ENCODE measurements around the gene NTNG1.
"Not testable (repeated sequence)": the region's sequence is repeated elsewhere in the genome, so short reads cannot be mapped to it uniquely, and the experiment has no call there.

NTNG1 gene

DNA sequence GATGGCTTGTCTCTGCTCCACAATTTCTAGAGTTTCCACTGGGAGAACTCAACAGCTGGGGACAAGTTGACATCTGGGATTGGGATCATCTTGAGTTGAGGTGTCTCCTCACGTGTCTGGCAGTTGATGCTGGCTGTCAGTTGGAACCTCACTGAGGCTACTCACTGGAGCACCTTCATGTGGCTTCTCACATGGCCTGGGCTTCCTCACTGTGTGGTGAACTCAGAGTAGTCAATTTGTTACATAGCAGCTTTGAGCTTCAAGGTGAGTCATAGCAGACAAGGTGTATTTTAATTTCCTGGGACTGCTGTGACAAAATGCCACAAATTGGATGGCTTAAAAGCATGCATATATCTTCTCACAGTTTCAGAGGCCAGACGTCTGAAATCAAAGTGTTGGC, 44.0 kb downstream of the NTNG1 start:
- intact Hi-C loops (cut with DNase I): no loop called here
- DNase-seq: no peak

DNA sequence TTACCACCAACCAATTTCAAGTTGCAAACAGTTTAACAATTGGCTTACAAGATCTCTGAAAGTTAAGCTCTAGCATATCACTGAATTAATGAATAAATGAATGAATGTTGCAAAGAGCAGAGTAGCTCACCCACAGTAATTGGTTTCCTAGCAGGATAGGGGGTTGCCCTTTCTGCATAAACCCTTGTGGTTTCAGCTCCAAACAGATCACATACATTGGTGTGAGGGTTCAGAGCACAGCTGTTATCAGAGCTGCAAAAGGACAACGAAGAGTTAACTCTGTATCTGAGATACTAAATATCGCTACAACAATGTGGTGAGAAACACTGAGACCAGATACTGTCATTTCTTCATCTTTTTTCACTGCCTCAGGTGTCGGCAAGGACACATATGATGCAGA, 46.6 kb downstream of the NTNG1 start:
- intact Hi-C loops (cut with DNase I): no loop called here
- no peak for DNase-seq

DNA sequence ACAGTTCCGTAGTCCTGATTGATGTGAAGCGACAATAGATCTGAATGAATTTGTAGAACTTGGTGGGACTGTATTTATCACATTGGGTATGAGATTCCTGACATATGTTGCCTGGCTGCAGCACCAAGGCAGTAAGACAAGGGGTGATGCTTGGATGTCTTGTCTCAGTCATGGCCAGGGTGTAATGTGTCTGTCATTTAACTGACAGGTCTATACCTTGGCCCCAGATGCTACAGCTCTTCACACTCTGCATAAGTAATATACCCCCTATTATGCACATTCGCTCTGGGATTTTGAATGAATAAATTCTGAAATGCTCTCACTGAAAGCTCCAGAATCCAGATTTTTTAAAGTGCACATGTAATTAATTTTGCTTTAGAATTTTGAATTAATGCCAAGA, 47.3 kb downstream of the NTNG1 start:
- DNase-seq: no peak
- intact Hi-C loops (cut with DNase I): no loop called here

DNA sequence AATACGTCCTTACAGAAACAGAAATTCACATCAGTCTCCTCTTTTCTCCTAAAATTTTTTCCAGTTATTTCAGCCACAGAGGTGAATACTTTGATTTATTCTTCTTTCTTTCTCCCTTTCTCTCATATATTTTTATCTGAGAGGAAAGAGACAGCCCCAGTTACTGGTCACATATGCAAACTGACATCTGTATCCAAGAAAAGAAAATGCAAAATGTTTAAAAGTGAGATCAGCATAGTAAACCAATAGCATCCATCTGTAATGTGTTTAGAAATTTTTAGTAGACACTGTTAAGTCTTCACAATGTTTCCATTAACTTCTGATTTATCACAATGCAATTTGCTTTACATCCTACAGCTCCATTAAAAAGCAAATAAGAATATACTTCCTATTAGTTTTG, 53.5 kb downstream of the NTNG1 start:
- intact Hi-C loops (cut with DNase I): no loop called here
- no peak for DNase-seq

DNA sequence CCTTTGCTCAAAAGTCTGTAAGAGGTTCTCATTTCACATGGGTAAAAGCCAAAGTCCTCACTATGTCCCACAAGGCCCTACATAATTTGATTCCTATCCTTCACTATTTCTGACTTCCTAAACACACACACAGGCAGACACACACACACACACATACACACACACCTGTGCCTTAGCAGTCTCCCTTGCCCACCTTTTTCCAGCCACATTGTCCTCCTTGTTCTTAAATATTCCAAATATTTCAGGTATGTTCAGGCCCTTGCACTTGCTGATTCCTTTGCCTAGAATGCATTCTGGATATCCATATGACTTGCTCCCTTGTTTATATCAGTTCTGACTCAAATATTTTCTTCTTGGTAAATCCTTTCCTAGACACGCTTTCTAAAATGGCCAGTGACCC, 54.6 kb downstream of the NTNG1 start:
- intact Hi-C loops (cut with DNase I): no loop called here
- DNase-seq: no peak

DNA sequence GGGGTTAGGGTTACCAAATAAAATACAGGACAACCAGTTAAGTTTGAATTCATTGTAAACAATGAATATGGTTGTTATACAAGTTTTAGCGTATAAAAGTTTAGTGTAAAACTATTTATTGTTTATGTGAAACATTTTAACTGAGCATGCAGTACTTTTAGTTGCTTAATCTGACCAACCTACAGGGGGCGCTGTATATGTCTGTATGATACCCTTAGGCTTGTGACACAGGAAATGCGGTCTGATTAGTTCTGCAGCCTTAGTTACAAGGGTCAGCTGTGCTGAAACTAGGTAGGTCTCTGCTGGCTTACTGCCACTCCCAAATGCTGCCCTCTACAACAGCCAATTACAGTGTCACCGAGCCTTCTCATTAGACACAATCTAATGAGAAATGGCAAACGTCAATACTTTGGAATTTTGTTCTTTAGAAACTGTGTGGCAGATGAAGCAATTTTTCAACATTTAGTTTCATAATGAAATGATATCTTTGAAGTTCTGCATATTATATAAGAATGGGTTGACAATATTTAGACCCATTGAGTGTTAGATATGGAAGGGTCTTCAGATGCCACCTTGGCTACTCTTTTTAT, 56.2 kb downstream of the NTNG1 start:
- intact Hi-C loops (cut with DNase I): no loop called here
- DNase-seq: no peak

DNA sequence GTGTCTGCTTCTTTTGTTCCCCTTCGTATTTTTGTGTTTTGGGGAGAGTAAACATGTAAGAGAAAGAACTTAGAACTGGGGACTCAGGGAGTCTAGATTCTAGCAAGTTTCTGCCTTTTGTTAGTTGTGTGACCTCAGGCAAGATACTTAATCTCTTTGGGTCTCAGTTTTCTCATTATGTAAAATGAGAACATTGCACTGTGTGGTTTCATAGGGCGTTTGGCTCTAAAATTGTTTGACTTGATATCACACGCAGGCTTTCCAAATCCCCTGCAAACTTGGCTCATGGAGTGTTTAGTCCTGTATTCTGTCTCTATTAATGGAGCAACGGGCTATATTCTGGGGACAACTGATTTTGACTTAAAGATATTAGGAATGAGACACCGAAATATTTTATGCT, 57.7 kb downstream of the NTNG1 start:
- intact Hi-C loops (cut with DNase I): no loop called here

DNA sequence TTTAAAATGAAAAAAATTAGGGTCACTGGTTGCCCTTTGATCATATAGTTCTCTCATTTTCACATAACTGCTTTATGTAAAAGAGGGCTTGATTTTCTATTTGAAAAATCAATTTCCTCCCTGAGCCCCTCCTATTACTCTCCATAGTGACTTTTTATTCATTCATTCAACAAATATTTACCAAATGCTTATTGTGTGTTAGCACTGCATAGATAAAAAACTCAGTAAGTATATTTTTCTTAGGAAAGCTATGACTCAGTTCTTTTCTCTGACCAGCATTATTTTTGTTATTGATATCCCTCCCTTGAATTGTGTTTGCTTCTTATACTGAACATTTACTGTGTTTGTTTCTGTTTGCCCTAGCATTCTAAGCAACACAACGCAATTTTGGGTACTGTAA, 59.8 kb downstream of the NTNG1 start:
- intact Hi-C loops (cut with DNase I): no loop called here

More for the DNA sequence above, 57.7 kb downstream of the NTNG1 start:
- DNase-seq: no peak

DNA sequence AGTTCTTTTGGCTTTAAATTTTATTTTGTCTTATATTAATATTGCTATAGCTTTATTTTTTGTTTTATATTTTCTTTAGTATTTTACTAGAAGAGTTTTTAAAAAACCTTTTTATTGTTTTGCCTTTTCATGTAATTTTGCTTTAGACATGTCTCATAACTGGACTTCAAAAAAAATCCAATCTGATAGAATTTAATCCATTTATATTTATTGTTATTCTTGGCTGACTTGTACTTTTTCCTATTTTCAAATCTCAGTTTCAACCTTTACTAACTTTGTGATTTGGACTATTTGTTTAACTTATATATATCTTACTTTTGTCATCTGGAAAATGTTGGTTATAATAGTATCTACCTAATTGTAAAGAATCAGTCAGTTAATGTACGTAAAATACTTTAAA, 61.2 kb downstream of the NTNG1 start:
- intact Hi-C loops (cut with DNase I): no loop called here
- no peak for DNase-seq

More for the DNA sequence above, 59.8 kb downstream of the NTNG1 start:
- no peak for DNase-seq

DNA sequence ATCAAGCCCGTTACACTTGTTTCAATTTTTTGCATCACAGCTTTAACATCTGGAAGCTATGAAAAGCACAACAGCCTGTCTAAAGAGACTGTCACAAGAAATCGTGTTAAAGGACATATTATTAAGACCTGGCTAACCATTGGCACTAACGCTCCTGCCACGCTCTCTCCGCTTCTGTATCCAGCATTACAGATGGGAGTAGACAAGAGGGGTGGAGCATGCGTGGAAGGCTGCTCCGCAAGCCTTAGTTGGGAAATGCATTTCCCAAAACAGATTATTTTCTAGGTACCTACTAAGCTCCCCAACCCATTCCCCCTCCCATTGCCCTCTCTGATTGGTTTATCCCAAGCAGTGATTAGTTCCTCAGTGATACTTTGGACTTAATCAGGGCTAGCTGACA, 72.4 kb downstream of the NTNG1 start:
- intact Hi-C loops (cut with DNase I): no loop called here
- DNase-seq: no peak

DNA sequence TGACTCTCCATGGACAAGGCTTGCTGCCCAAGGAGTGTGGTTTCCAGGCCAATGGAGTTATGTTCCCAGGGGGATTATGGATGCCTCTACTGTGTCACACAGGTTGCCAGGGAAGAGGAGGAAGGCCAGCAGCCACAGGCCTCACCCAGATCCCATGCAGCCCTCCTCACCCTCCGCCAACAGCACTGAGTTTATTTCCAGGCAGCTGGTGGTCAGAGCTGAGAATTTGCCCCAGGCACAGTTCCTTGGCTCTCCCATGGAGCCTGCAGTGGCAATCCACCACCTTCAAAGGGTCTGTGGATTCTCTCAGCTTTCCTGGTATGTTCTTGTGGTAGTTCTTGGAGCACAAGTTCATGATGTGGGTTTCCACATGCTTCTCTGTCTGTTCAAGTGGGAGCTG, 79.2 kb downstream of the NTNG1 start:
- DNase-seq: no peak
- intact Hi-C loops (cut with DNase I): no loop called here

DNA sequence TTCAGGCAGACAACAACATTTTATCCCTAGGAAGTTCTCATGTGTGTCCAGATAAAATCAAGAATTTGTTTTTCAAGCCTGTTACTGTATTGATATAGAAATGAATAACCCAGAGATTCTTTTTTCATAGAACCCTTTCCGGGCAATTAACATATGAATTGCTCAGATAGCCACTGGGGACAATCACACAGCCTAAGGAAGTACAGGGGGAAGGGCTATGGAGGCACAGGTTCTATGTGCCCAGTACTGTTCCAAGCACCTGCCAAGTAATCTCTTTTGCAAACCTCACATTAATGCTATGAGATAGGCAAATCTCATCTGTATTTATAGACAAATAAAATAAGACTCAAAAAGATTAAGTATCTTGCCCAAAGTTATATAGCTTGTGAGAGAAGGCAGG, 84.9 kb downstream of the NTNG1 start:
- intact Hi-C loops (cut with DNase I): no loop called here
- DNase-seq: no peak

DNA sequence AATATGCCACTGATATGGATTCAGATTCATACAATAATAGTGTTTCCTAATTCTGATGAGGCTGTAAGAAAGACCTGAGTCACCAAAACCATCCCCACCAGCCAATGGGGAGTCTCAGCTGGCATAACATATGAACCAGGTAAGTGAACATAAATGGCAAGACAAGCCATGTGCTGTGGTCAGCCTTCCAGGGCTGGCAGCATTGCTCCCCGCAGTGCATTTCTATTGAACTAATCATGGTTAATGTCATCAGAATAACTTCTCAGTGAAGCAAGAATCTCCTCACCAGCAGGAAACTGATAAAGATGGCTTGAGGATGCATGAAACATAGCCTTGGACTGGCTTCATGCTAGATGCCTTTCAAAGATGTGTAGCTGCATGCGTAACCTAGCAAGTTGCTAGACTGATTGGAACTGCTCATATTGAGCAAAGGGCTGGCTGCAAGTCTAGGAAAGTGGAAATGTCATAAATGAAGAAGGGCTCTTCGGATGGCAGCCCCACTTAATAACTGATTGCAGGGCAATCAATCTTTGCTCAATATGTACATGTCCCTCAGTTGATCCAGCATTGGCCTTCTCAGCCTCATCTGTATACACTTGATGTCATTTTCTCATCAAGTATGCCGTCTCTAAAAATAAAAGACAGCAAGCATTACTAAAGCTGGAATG, 88.0 kb downstream of the NTNG1 start:
- no peak for DNase-seq
- intact Hi-C loops (cut with DNase I): no loop called here

DNA sequence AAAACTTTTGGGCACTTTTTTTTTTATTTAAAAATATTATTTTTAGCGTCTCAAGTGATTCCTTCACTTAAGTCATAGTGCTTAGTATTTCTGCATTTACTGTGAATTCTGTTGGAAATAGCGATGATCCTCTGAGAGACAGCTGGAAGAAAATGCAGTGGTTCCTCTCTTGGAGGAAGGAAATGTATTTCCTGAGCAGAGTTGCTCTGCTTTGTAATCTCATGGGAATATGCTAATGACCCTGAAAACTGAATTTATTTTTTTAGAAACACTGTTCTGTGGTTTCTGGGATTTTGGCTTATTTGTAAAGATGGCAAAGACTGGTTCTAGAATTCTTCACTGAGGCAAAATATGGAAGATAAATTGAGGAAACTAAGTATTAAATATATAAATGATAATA, 88.9 kb downstream of the NTNG1 start:
- no peak for DNase-seq
- intact Hi-C loops (cut with DNase I): no loop called here

DNA sequence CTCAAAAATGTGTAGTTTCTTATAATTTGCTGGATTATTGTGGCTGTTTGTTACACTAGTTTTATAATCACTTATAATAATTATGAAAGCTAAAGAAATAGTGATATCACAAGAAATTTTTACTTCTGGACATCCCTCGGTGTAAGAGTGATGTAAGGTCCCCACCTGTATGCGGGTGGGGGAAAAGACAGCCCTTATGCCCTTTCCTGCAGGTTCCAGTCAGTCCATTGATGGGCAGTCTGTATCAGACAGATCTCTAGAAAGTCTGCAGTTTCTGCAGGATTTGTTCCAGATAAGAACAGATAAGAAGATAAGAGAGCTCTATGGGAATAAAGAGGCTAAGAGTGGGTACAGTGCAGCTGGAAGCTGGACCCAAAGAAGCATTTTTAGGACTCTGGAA, 89.3 kb downstream of the NTNG1 start:
- DNase-seq: no peak
- intact Hi-C loops (cut with DNase I): no loop called here

DNA sequence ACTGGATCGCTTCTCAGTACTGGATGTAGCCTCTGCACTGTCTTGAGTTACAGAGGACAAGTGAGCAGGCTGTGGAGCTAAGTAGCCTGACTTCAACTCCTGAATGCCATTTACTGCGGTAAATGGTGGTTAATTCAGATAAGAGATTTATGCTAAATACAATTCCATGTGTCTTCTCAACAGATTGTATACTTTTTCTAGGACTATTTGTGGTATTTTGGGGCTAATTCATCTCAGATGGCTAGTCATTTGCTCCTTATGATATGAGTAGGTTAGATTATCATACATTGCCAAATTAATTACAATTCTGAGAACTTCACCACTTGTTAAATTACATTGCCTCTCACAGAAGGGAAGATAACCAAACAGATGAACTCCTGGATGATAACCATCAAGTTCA, 90.5 kb downstream of the NTNG1 start:
- DNase-seq: no peak
- intact Hi-C loops (cut with DNase I): no loop called here

DNA sequence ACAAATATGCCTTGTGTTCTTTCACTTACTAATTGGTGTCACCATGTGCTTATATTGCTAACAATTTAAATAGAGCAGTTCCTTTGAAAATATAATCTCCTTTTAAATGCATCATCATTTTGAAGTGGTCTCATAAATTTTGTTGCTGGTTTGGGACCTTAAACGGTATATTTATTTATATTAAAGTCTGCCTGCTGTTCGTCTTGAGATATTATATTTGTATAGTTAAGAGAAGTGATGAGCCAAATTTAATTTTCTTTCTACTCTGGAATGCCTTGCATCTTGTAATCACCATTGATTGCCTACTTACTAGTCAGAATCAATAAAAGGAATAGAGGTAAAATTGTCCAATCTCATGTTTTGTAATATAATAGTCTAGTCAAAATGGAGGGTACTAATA, 91.6 kb downstream of the NTNG1 start:
- intact Hi-C loops (cut with DNase I): no loop called here
- no peak for DNase-seq

DNA sequence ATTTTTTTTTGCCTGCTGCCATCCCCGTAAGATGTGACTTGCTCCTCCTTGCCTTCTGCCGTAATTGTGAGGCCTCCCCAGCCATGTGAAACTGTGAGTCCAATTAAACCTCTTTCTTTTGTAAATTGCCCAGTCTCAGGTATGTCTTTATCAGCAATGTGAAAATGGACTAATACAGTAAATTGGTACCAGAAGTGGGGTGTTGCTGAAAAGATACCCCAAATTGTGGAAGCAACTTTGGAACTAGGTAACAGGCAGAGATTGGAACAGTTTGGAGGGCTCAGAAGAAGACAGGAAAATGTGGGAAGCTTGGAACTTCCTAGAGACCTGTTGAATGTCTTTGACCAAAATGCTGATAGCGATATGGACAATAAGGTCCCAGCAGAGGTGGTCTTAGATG, 95.9 kb downstream of the NTNG1 start:
- DNase-seq; intact Hi-C loops (cut with DNase I): not testable (repeated sequence)

DNA sequence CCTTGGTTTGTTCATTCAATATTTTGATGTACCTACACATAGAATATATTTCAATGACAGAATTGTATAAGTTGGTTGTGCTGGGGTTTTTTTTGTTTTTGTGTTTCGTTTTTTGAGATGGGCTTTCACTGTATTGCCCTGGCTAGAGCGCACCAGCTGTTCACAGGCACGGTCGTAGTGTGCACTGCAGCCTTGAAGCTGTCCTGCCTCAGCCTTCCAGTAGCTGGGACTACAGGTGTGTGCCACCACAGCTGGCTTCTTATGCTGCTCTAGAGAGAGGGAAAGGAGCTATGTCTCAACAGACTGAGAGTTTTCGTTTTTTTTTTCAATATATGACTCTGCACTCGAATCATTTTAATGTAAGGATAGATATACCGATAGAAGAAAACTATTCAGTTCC, 102.6 kb downstream of the NTNG1 start:
- intact Hi-C loops (cut with DNase I): no loop called here
- DNase-seq: no peak

DNA sequence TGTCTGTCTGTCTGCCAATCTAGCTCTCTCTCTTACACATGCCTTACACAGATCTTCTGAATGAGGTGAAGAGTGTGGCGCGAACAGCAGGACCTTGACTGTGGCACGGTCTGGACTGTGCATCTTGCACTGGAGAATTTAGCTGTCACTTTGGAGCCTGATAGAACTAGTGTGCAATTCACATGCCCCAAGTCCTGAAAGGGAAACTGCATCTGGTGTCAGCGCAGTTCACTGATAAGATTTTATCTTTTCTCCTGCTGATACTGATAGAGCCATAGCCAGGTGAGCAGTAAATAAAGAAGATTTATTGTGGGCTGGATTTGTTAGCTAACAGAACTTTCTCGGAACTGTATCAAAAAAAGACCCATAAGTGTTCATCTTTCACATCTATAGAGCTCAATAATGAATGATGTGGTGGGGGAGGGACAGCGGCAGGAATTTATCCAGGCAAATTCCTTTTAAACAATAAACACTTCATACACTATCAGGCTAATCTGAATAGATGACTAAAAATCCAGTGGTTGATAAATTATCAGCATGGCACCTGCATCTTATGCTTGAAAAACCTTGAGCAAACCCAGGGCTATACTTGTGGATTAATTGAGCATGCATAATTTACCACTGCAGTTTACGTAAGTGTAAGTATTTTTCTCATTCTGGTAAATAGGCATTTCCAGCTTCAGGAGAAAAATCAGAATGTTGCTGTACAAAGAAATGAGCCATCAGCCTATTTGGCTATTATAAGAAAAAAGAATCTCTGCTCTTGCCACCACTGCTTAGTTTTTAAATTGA, 104.1 kb downstream of the NTNG1 start:
- no peak for DNase-seq
- intact Hi-C loops (cut with DNase I): no loop called here
